COLO829 (cell line): ENCODE data around the gene DPH3.

ENCODE experiments used
- DNase-seq: peaks from one replicate; pipeline ENCODE4 v3.0.0; 2012; ENCODE audit warnings: low spot score

Gene DPH3

DNA sequence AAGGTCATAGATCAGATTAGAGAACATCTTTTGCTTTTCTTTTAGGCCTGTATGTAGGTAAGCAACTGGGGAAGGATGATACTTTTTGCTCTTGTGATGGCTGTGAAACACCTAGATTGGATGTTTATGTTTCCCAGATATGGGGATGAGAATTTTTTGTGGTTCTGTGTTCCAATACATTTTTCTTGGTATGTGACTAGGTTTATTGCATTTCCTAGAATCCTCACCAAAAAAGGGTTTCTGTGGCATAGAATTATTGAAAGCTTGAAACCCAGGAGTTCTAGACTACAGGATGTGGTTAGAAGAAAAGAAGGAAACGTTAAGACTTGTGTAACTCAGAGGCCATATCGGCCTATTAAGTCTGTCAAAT is 26.1 kb upstream of the DPH3 start:
- DNase-seq = no peak

DNA sequence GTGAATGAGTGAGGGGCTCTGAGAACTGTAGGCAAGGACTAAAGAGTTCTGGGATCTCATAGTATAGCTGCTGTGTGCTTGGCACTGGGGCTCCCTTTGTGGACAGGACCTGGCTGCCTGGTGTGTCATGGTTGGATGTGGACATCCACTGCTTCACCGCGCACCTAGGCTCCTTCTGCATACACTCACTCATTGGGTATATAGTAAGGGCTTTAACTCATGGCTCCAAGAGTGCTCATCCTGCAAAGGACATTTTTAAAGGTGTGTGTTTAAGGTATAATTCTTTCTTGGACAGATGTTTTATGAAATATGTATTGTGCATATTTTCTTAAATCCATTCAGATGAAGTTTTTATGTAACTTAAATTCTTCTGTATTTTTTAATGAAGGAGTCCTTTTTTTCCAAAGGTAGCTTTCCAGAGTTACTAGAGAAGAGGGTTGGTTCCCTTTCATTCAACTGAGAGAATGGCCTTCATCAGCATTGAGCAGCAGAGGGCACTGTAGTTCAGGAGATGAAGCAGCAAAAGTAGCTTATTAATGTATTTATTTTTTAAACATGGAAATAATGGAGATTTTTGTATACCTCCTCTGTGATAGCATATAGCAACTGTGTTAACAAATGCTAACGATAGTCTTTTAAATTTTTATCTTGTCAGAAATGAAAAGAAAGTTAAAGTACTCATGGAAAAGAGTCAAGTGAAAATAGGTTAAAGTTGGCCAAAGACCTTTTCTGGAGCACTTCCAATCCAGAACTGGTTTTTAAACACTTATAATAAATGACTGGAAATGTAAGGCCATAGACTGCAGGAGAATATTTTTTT is 25.5 kb upstream of the DPH3 start:
- peak; percentile 21 for DNase-seq

DNA sequence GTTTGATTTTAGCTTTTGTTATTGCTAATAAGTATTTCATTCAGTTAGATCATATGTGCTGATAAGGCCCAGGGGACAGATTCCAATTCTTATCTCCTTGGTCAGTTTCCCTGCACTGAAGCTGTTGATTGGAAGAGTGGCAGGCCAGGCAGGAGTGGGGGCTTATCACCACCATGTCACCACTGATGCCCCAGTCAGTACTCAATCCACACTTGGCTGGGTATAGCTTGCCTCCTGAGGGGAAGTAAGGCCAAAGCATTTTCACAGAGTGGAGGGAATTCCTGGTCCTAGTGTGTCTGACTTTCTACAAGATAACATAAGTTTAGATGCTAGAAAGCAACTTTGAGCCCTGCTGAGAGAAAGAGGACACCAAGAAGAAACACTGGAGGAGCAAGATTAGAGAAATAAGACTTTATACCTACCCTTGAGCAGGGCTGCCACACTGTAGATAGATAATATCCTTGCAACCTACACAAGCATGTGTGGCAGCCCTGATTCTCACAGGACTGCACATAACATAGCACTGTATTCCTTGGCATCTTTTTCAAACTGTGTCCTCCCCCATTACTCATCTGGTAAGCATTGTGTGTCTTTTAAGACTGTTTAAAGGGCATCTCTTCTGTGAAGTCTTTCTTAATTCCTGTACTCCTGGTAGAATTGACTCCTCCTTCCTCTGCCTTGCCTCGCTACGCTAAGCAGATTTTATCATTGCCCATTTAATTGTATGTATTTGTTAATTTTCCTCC is 24.6 kb upstream of the DPH3 start:
- no peak for DNase-seq

DNA sequence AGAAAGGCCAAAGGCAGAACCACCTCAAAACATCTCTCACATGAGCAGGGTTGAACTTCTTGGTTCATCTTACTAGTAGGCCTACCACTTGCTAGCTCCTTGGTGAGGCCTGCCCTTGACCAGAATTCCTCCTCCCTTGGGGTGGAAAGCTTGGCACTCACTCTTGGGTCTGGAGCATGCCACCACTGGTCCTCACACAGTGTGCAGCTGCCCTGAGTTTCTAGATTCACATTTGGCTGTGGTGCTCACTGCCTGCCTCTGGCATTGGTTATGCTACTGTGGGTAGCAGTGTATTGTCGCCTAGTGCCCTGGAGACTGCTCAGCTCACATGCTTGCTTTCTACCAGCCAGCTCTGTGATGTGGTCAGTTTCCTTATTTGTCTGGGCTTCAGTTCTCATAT is 23.9 kb upstream of the DPH3 start:
- DNase-seq = no peak

DNA sequence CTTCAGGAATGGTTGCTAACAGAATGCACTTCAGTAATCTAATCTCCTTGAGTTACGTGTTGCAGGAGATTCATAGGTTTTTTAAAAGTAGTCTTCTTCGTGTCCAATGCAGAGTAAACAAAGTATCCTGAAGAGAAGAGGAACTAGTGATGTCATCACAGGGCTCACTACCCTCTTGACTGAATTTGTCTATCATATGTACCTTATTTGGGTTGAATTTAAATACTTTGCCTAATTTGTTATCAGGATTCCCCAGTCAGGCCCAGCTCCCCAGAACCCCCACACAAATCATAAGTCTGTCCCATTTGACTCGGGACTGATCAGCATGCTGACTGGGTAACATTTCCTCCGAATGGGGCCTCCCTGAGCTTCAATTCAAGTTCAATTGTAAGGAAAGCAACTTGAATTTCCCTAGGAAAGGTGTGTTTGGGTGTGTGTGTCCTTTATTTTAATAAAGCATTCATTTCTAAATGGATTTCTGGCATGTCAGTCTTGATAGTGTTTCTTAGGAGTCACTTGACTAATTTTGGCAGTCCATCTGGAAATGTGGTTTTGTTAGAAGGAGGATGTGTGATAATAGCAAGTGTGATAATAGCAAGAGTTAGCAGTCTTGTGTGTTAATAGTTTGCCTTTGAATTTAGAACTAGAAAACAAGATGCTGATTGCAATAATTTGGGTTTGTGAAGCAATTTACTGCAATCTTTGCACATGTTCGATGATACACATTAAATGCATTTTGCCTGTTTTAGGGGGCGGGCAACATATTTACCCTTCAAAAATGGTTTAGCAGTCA is 22.2 kb upstream of the DPH3 start:
- DNase-seq = no peak

DNA sequence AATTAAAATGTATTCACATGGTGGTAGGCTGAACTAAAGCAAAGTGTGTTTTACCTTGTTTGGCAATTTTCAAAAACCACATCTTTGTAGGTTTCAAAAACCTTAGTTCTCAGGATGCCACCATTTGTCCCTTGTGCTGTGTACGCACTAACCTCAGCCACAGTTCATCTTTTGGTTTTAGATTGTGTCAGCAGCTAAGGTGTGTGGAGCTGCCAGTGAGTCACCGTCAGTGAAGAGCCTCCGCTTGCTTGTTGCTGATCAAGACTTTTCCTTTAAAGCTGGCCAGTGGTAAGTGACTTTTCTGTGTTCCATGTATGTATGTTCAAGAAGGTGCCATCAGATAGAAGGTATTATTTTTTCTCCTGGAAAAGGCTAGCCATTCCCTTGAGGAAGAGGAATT is 21.4 kb upstream of the DPH3 start:
- DNase-seq = no peak

DNA sequence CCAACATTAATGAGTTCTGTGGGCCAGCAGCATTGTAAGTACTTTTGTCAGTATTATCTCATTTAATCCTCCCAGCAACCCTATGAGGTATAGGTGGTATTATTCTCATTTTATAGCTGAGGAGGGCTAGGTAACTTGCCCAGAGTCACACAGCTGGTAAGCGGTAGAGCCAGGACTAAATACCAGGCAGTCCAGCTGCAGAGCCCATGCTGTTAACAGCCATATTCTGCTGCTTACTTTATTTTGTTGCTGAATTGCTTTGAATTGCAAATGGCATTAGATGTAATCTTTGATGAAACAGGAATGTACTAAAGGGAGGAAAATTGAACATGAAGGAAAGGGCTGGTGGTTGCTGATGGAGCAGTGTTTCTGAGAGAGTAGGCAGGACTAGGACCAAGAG is 19.9 kb upstream of the DPH3 start:
- DNase-seq = no peak

DNA sequence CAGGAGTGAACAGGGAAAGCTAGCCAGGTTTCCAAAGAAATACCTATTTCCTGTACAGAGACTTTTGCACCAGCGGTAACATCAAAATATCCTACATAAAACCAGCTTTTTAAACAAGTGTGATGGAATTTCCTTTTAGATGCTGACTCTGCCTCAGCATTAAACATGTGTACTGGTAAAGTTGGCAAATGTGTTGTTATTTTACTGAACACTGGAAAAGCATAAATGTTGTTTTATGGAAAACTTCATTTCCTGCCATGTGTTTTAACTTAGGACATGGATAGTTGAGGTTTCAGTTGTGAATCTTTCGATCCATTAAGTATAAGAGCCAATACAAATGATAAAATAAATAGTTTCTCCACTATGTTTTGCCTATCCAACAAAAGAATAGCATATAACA is 15.9 kb upstream of the DPH3 start:
- no peak for DNase-seq

DNA sequence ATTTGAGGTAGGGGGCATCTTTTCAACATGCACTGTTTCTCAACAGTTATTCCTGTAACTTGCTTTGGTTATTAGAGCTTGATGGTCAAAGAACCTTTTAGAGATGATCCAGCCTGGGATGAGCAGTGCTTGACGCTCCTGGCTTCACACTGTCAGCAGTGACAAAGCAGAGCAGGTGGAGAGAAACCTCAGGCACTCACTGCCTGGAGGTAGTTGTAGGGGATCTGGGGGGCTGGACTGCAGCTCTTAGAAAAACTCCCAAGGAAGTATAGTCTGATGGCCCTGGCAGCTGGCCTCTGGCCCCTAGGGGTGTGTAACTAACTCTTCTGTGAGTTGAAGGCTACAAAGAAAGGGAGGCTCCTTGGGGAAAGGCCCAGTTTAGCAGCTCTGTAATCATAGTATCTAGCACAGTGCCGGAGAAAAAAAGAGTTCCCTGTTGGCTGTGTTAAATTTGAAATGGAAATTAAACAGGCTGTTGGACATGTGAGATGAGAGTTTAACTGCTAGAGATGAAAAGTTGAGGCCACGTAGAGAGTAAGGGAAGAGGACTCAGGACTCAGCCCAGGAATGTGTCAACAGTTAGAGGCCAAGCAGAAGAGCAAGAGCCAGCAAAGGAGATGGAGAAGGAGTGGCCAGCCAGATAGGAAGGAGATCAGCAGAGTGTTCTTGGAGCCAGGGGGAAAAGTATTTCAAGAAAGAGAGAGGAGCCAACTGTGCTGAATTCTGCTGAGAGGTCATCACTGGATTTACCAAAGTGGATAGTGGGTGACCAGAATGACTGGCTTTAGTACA is 14.5 kb upstream of the DPH3 start:
- no peak for DNase-seq

DNA sequence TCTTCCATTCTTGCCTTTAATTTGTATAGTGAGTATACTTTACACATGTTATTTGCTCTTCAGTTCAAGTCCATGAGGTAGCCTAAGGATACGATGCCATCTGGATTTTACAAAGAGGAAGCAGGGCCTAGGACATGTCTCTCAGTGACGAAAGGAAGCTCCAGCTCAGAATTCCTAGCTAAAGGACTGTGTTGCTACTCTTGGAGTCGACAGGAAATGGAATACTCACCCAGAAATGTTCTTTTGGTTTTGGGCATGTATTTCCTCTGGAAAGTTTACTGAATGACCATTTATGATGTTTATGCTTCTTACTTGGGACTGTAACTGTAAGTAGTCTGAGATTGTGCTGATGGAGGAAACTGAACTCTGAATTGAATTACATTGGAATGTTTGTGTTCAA is 12.7 kb upstream of the DPH3 start:
- DNase-seq = no peak

DNA sequence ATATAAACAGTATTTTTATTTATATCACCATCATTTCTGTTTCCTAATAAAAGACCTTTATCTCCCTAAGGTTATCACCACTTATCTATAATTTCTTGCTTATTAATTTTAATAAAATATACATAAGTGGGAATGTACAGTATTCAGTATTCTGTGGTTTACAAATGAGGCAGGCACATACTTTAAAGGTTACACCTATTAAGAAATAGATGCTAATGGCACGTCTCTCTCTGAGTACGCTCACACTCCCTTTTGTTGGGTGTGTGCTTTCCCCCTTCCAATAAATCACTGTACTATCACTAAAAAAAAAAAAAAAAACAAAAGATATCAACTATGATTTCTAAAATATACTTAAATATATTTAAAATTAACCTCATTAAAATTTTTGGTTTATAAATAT is 9.1 kb upstream of the DPH3 start:
- no peak for DNase-seq

DNA sequence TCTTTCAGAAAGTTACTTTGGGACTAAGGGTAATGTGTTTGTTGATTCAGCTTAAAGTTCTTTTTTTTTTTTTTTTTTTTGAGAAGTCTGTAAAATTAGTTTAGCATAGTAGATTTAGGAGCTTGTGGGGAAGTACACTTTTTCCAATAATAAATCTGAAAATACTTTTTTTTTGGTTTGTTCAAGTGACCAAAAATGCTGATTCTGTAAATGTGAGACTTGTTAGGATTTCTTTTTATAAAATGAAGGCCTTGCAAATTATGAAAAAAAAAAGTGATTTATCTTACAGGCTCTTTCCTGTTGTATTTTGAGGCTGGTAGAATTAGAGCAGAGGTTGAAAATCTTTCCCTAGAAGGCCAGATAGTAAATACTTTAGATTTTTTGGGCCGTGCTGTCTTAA is 7.8 kb upstream of the DPH3 start:
- DNase-seq = no peak

DNA sequence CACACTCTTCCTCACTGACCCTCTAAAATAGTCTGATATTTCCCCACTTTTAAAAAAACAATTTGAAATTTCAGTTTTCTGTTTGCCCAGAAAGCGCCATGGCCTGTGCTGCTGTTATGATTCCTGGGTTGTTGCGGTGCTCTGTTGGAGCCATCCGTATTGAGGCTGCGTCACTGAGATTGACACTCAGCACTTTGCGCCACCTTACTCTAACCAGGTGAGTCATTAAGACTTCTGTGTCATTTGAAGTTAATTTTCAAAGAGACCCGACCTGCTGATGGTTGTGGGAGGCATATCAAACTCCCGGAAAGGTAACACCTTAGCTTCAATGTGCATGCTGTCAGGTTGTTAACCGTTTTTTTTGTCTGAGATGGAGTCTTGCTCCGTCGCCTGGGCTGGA is 6.1 kb upstream of the DPH3 start:
- no peak for DNase-seq

DNA sequence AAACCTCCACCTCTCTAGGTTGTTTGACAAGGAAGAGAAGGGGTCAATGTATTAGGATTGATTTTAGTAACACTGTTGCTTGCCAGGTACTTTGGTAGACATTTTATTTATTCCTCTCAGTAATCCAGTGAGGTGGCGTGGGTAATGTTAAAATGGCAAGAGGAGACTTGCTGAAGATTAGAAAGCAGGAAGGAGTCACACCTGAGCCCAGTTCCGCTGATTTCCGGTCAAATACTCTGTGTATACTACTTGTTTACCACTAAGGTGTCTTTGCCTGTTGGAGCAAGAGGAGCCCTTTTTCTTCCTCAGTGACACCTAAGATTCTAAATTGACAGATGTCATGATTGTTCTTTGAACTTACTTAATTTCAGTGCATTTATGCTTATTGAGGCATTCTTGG is 2.0 kb upstream of the DPH3 start:
- no peak for DNase-seq

DNA sequence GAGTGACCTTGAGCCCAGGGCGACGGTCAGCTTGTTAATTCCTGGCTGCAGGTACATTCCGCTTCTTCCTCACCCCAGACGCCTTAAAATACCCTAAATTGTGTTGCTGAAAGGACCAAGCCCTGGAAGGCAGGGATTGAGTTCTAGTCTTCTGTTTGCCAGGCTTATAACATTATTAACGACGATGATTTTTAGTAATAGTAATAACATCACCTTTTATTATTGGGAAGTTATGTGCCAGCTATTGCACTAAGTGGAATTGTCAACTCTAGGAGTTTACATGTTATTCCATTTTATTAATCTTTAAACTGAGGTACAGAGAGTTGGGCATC is 678 bp upstream of the DPH3 start:
- DNase-seq = no peak

DNA sequence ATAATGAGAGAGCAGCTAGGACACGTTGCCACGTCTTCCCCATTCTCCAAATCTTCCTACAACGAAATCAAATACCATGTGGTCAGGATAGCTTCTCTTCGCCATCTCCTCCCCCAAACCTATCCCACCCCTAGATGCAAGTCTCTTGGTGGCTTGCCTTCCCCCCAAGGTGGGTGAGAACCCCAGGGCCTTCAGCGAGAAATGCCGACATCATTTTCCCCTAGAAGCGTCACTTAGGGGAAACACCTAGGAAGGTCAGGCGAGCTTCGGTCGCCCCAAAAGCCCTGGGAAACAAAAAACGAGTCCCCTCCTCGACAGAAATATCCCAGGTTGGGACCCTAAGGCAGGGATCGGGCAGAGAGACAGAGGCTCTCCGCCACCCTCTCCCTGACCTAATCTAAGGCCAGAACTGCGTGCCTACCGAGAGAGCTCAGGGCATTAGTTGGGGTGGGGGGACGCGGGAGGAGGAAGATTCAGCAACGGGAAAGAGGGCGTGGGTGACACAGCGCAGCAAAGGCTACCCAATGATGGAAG is 502 bp downstream of the DPH3 start:
- DNase-seq = no peak

DNA sequence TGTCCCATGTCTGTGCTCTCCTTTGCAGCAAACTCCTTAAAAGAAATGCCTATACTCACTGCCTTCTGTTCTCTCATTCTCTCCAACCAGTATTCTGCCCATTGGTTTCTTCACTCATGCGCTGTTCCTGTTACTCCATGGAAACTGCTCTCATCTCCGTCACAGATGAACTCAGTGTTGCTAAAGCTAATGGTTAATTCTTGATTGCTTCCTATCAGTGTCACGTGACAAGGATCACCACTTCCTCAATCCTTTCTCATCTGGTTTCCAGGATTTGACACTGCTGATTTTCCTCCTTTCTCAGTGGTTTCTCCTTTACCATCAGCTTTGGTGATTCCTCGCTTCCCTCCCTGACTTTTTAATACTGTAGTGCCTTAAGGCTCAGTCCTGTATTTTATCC is 2.6 kb downstream of the DPH3 start:
- no peak for DNase-seq

DNA sequence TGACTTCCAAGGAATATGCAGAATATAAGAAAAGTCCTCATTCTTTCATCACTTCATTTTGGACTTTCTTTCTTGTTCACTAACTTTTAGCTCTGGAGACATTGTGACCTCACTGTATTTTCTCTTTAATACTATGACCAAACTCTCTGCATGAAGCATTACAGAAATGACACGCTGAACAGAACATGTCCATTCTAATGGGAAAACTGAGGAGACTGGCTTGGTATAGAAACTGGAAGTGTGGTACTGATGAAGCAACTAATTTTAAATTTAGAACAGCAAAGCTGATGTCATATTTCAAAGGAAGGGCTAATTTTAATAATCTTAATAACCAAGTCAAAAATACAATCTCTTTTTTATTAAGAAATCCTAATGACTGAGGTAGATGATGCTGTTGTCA is 4.7 kb downstream of the DPH3 start:
- DNase-seq = no peak

DNA sequence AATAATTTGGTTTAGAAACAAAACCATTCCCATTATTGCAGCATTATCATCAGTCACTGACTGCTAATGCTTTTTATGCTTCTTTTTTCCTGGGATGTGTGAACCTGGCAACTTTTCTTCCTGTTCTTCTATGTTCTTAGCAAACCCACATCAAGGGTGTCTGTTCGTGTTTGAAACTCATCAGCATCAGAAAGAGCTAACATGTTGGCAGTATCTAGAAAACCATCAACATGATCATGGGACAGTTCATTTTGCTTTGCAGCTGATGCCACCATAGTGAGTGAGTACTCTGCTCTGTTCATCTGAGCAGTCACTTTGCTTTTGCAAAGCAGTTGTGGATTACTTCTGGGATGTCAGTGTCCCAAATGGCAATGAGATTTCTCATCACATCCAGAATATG is 5.9 kb downstream of the DPH3 start:
- DNase-seq = no peak

DNA sequence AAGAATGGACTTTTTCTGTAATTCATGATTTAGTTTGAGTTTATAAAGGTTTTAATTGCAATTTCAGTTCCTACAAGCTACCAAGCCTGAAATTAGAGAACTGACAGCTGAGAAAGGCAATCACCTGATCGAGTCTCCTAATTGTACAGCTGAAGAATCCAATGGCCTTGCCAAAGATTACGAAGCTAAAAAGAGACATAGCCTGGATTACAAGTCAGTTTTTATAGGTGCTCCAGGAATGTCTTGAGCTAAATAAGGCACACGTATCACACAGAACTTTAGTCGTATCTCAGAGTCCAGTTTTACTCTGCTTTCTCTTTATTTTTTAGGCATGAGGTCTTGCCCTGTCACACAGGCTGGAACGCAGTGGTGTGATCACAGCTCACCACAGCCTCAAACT is 6.6 kb downstream of the DPH3 start:
- no peak for DNase-seq

DNA sequence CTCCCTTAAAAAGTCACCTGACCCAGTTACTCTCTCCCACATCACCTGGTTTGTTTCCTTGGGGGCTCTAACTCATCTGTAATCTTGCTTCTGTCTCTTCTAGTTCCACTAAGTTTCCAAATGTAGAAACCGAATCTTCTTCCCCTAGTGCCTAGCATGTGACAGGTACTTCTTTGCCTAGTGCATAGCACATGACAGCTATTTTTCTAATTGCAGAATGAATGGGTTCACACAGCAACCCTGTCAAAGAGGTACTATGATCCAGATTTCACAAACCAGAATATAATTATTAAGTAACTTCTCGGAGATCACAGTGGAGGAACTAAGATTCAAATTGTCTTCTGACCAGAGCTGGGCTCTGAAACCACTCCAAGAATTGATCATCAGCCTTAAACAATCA is 7.4 kb downstream of the DPH3 start:
- no peak for DNase-seq

DNA sequence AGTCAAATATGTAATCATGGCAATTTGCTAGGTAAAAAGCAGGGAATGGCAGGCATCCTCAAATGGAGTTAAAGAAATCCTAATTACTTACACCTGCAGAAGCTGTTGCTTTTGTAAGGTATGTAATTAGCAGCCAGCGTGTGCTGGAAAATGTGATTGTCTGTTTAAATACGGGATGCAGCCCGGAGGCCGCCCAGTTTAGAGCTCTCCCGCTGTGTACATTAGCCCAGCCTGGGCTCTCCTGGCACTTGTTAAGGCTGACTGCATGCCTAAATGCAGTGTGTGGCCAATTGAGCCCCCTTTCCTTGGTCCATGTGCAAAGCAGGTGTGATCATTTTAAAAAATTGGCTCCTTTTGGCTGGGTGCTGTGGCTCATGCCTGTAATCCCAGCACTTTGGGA is 9.0 kb downstream of the DPH3 start:
- DNase-seq = no peak
